C4-2B (cell line): Measurements from ENCODE around the gene RBM10.

ENCODE experiments used
- CTCF ChIP-seq: fragments of 450-650 bp; conservative IDR thresholded peaks from 2 replicates; pipeline ENCODE4 v1.5.1; 2017; ENCODE audit warnings: mild to moderate bottlenecking
- ZFX ChIP-seq: fragments of 450-650 bp; IDR thresholded peaks from 2 replicates; pipeline ENCODE4 v1.6.1; 2017

- TF ChIP-seq CTCF: no peak
- TF ChIP-seq ZFX: no peak
Observed at GRCh38 chrX:47223476-47224250, 78.6 kb downstream of the RBM10 start.
